ENCODE data around the gene HOXA2. TPM values are rescaled to one million over a fixed set of nuclear protein-coding genes. Genes with fewer than 3 reads are reported as not detected.

HOXA2 gene
- 0.69 and 2.0 TPM in 2 replicates for total RNA-seq

DNA sequence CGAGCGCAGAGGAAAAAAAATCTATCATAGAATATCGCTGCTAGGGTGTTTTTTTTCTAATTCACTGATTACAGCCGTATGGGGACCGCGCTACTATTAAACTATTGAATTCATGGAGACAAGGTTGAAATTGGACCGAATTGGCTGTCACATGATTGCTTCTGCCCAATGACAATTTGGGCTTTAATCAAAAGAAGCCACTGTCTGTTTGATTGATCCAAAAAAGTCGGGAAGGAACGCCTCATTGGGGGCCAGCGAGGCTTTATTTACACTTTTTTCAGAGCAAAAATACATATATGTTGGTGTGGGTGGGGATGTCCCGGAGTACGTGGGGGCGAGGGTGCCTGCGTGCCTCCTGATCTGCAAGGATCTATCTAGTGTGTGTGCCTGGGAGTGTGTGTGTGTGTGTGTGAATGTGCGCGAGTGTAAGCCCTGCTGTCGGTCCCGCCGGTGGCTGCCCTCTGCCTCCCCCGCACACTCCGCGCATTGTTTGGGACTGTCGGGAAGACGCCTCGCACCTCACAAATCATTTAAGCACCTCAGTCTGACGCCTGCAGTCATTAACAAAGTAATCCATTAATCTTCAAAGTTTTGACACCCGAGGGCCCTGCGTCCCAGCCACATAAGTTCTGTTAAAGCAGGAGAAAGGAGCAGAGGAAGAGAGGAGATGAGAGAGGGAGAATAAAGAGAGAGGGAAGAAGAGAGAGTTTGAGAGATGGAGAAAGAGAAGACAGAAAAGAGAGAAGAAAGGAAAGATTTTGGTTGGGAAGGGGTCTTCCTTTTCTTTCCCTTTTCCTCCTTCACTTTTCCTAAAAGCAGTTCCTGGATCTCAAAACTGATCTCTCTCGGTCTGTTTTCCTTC is at the start of gene HOXA2:
Gene HOXA2 (minus strand): TSS at position 103 of the 862 bp plus-strand sequence. CDS start 183 bp downstream, outside the sequence.
- peak within 1 kb of the TSS; percentile 53 for H3K4me3 ChIP-seq (ENCODE audit: low read depth, low read length)
- no peak for DNase-seq (ENCODE audit: low read depth)
- TF ChIP-seq CTCF (conservative IDR thresholded peaks at IDR 0.05; ENCODE audit: low read depth, low read length), result no peak

GRCh38 chr7:27151341-27151930 is 49.0 kb upstream of the HOXA2 start:
- H3K4me3 ChIP-seq (ENCODE audit: low read depth, low read length), result peak overlapping the region; percentile 75
- TF ChIP-seq CTCF (conservative IDR thresholded peaks at IDR 0.05; ENCODE audit: low read depth, low read length), result no peak
- DNase-seq (ENCODE audit: low read depth), result no peak

- no peak for DNase-seq (ENCODE audit: low read depth)
- TF ChIP-seq CTCF (conservative IDR thresholded peaks at IDR 0.05; ENCODE audit: low read depth, low read length), result peak; percentile 73
- peak overlapping the region; percentile 75 for H3K4me3 ChIP-seq (ENCODE audit: low read depth, low read length)
These were observed 48.3 kb upstream of the HOXA2 start for GRCh38 chr7:27150568-27151340.

DNA sequence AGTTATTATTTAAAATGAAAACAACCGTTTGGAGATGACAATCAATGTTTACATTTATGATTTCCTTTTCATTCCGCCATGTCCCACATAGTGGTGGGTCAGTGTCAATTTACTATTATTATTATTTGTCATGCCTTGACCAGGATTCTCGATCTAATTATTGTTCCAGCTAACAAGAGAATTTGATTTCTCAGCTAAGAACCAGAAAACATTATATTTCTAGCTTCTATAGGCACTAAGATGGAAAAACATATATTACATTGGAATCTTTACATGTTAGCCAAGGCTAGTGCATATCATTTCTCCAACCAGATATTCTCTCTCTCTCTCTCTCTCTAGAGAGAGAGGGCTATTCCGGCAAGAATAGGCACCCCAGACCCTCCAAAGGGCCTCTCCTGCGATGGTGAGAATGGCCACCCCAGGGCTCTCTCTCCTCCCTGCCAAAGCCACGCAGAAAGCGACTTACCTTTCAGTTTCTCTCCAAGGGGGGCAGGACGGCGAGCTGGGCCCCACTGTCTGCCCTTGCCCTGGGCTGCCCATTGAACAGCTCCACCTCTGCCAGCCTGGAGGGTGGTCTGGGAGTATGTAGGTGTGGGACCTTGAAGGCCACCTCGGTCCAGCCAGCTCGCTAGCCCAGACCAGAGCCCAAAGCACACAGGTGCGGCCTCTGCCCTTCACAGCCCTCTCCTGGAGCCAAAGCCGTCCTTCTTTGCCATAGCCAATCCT is 47.5 kb upstream of the HOXA2 start:
- TF ChIP-seq CTCF (conservative IDR thresholded peaks at IDR 0.05; ENCODE audit: low read depth, low read length), result no peak
- H3K4me3 ChIP-seq (ENCODE audit: low read depth, low read length), result peak overlapping the region; percentile 75
- DNase-seq (ENCODE audit: low read depth), result no peak

DNA sequence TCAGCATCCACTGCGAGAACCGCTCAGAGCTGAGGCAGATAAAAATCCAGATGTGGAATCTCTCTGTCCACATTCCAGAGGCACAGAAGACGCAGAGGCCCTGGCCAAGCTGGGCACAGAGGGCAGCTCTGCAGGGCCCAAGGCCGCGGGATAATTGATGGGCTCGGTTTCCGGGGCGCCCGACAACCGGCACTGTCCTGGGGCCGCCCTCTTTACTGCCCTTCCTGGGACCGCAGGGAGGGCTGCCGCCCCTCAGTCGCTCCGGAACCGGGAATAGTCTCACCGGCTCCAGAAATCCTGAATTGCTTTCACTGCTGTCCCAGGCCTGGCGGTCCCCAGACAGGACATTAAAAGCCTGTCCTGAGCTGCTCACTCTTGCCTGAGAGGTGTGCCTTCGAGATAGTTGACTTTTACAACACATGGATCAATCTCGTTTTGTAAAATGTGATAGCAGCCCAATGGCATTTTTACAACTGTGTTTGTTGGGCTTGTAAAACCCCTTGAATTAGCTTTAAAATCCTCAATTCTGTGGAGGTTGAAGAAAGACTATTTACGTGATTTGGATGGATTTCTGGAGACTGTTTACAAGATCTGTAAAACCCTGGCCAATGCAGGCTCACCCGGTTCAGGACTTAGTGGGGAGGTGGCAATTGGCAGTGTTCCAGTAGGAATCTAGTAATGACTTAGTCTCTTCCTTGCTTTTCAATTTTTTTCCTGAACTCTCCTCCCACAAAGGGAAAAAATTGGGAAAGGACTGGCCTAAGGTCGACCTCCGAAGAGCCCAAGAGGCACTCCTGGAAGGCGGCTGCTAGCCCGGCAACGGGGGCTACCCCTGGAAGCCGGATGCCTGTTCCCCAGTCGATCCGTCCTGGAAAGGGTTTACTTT is 46.5 kb upstream of the HOXA2 start:
- no peak for DNase-seq (ENCODE audit: low read depth)
- TF ChIP-seq CTCF (conservative IDR thresholded peaks at IDR 0.05; ENCODE audit: low read depth, low read length), result no peak
- H3K4me3 ChIP-seq (ENCODE audit: low read depth, low read length), result peak overlapping the region; percentile 75

Measured in epithelial cell of proximal tubule (primary cell).